Mucosa of rectum (tissue), 2 donors: ENCODE measurements around the gene LGR6.

Experiments used
- H3K27ac ChIP-seq, 2 donors: one replicate each; pipeline ENCODE4 v1.7.0; 2013; ENCODE audit warnings: inconsistent platforms in 2 of 2, low read depth in 2 of 2, low read length in 2 of 2
- H3K27me3 ChIP-seq, 2 donors: one replicate each; pipeline ENCODE4 v1.7.0; 2013; ENCODE audit warnings: low read length in 2 of 2; ENCODE audit not compliant: control insufficient read depth in 2 of 2, insufficient read depth in 2 of 2
- H3K36me3 ChIP-seq, 2 donors: one replicate each; pipeline ENCODE4 v1.7.0; 2013; ENCODE audit warnings: low read length in 2 of 2; ENCODE audit not compliant: control insufficient read depth in 2 of 2, insufficient read depth in 2 of 2
- H3K4me1 ChIP-seq, 2 donors: one replicate each; pipeline ENCODE4 v1.7.0; 2013; ENCODE audit warnings: low read length in 2 of 2, mild to moderate bottlenecking in 1 of 2; ENCODE audit not compliant: control insufficient read depth in 2 of 2, insufficient read depth in 2 of 2
- H3K4me3 ChIP-seq, 2 donors: one replicate each; pipeline ENCODE4 v1.7.0; 2013; ENCODE audit warnings: low read length in 2 of 2
- H3K9ac ChIP-seq, 2 donors: one replicate each; pipeline ENCODE4 v1.7.0; 2013; ENCODE audit warnings: low read length in 2 of 2, low read depth in 1 of 2, mild to moderate bottlenecking in 1 of 2
- H3K9me3 ChIP-seq, 2 donors: one replicate each; pipeline ENCODE4 v1.7.0; 2013; ENCODE audit warnings: low read length in 2 of 2; ENCODE audit not compliant: control insufficient read depth in 2 of 2
- donor health status: healthy.
- donor health status: Normal muscosa, but diverticular disease.

LGR6 gene

GRCh38 chr1:202150602-202151001 lies 43.0 kb upstream of the LGR6 start:
- Histone ChIP-seq H3K36me3 (peaks cover 0 to 9% of the 10 kb centered on the region in 2 donors), H3K4me1 (peaks cover 0 to 8% of the 10 kb centered on the region in 2 donors)

GRCh38 chr1:202151045-202151444 lies 42.6 kb upstream of the LGR6 start:
- Histone ChIP-seq H3K9me3 (no peaks in the 10 kb centered on the region), H3K4me3 (no peak overlapping the region), H3K27ac (no peak overlapping the region), H3K4me1 (peaks cover 0 to 8% of the 10 kb centered on the region in 2 donors), H3K9ac (no peak overlapping the region), H3K27me3 (no peaks in the 10 kb centered on the region), H3K36me3 (peaks cover 0 to 9% of the 10 kb centered on the region in 2 donors)

More at GRCh38 chr1:202150602-202151001, 43.0 kb upstream of the LGR6 start:
- no peak overlapping the region for H3K27ac ChIP-seq
- H3K27me3 ChIP-seq: no peaks in the 10 kb centered on the region
- no peaks in the 10 kb centered on the region for H3K9me3 ChIP-seq
- H3K4me3 ChIP-seq: no peak overlapping the region
- H3K9ac ChIP-seq: no peak overlapping the region

- Histone ChIP-seq H3K36me3 (peaks cover 0 to 9% of the 10 kb centered on the region in 2 donors), H3K9me3 (no peaks in the 10 kb centered on the region), H3K4me3 (no peak overlapping the region), H3K9ac (no peak overlapping the region), H3K4me1 (peaks cover 0 to 8% of the 10 kb centered on the region in 2 donors), H3K27ac (no peak overlapping the region), H3K27me3 (no peaks in the 10 kb centered on the region)
Observed at GRCh38 chr1:202152399-202152798, 41.2 kb upstream of the LGR6 start.

GRCh38 chr1:202153284-202153683 lies 40.3 kb upstream of the LGR6 start:
- peaks cover 0 to 9% of the 10 kb centered on the region in 2 donors for H3K36me3 ChIP-seq

GRCh38 chr1:202154148-202154765 lies 39.3 kb upstream of the LGR6 start:
- Histone ChIP-seq H3K27me3 (no peaks in the 10 kb centered on the region), H3K9ac (no peak overlapping the region), H3K27ac (no peak overlapping the region), H3K36me3 (peaks cover 0 to 9% of the 10 kb centered on the region in 2 donors), H3K9me3 (no peaks in the 10 kb centered on the region), H3K4me3 (no peak overlapping the region), H3K4me1 (peaks cover 0 to 10% of the 10 kb centered on the region in 2 donors)

More at GRCh38 chr1:202153284-202153683, 40.3 kb upstream of the LGR6 start:
- Histone ChIP-seq H3K9ac (no peak overlapping the region), H3K9me3 (no peaks in the 10 kb centered on the region), H3K4me1 (peaks cover 0 to 10% of the 10 kb centered on the region in 2 donors), H3K4me3 (no peak overlapping the region), H3K27me3 (no peaks in the 10 kb centered on the region), H3K27ac (no peak overlapping the region)

GRCh38 chr1:202154766-202155477 lies 38.7 kb upstream of the LGR6 start:
- H3K27ac ChIP-seq: no peak overlapping the region

GRCh38 chr1:202155478-202156021 lies 38.0 kb upstream of the LGR6 start:
- H3K4me1 ChIP-seq: peaks cover 0 to 13% of the 10 kb centered on the region in 2 donors
- H3K27me3 ChIP-seq: no peaks in the 10 kb centered on the region
- no peak overlapping the region for H3K4me3 ChIP-seq
- no peak overlapping the region for H3K27ac ChIP-seq
- no peaks in the 10 kb centered on the region for H3K9me3 ChIP-seq
- peaks cover 0 to 8% of the 10 kb centered on the region in 2 donors for H3K36me3 ChIP-seq
- H3K9ac ChIP-seq: no peak overlapping the region

More at GRCh38 chr1:202154766-202155477, 38.7 kb upstream of the LGR6 start:
- peaks cover 0 to 9% of the 10 kb centered on the region in 2 donors for H3K36me3 ChIP-seq
- no peak overlapping the region for H3K4me3 ChIP-seq
- no peaks in the 10 kb centered on the region for H3K27me3 ChIP-seq
- peaks cover 0 to 10% of the 10 kb centered on the region in 2 donors for H3K4me1 ChIP-seq
- H3K9me3 ChIP-seq: no peaks in the 10 kb centered on the region
- no peak overlapping the region for H3K9ac ChIP-seq

GRCh38 chr1:202156590-202156989 lies 37.0 kb upstream of the LGR6 start:
- H3K9ac ChIP-seq: no peak overlapping the region
- no peaks in the 10 kb centered on the region for H3K27me3 ChIP-seq
- no peaks in the 10 kb centered on the region for H3K9me3 ChIP-seq
- H3K36me3 ChIP-seq: peaks cover 0 to 4% of the 10 kb centered on the region in 2 donors
- H3K27ac ChIP-seq: no peak overlapping the region
- H3K4me3 ChIP-seq: no peak overlapping the region
- H3K4me1 ChIP-seq: peaks cover 0 to 13% of the 10 kb centered on the region in 2 donors

GRCh38 chr1:202157945-202158344 lies 35.7 kb upstream of the LGR6 start:
- Histone ChIP-seq H3K9ac (no peak overlapping the region), H3K9me3 (no peaks in the 10 kb centered on the region), H3K4me3 (no peak overlapping the region), H3K36me3 (no peaks in the 10 kb centered on the region), H3K27ac (no peak overlapping the region), H3K27me3 (no peaks in the 10 kb centered on the region), H3K4me1 (peaks cover 0 to 18% of the 10 kb centered on the region in 2 donors)
